HUES6 (cell line): ENCODE measurements around the gene CPB2.

Source experiments
- H3K27ac ChIP-seq: 2 replicates; pipeline ENCODE4 v1.7.0; 2013; ENCODE audit warnings: low read depth, mild to moderate bottlenecking, low read length, inconsistent platforms
- H3K27me3 ChIP-seq: 2 replicates; pipeline ENCODE4 v1.6.1; 2013; ENCODE audit warnings: low read length; ENCODE audit not compliant: control insufficient read depth, insufficient read depth
- H3K36me3 ChIP-seq: 2 replicates; pipeline ENCODE4 v1.6.1; 2013; ENCODE audit warnings: low read length; ENCODE audit not compliant: control insufficient read depth, insufficient read depth
- H3K4me1 ChIP-seq: 2 replicates; pipeline ENCODE4 v1.6.1; 2013; ENCODE audit warnings: low read length; ENCODE audit not compliant: control insufficient read depth, insufficient read depth
- H3K4me3 ChIP-seq: 2 replicates; pipeline ENCODE4 v1.5.1; 2013; ENCODE audit warnings: low read depth, low read length
- H3K9ac ChIP-seq: one replicate; pipeline ENCODE4 v1.6.1; 2013; ENCODE audit warnings: mild to moderate bottlenecking, low read length
- H3K9me3 ChIP-seq: 2 replicates; pipeline ENCODE4 v1.6.1; 2013; ENCODE audit warnings: low read depth, low read length; ENCODE audit not compliant: control insufficient read depth, insufficient read depth

The CPB2 gene

DNA sequence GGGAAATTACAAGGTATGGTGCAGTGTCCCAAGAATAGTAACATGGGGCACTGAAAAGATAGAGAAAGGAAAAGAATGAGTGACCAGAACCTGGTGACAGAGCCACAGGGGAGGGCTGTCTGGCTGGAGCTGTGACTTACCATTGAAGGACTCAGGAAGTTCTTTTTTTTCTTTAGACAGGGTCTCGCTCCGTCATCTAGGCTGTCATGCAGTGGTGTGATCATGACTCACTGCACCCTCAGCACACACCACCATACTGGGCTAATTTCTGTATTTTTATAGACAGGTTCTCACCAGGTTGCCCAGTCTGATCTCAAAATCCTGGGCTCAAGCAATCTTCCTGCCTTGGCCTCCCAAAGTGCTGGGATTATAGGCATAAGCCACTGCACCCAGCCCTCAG, 8.8 kb upstream of the CPB2 start:
- Histone ChIP-seq H3K36me3 (no peaks in the 10 kb centered on the region), H3K27ac (no peak overlapping the region), H3K27me3 (no peaks in the 10 kb centered on the region), H3K9me3 (no peaks in the 10 kb centered on the region), H3K4me1 (no peaks in the 10 kb centered on the region), H3K4me3 (no peak overlapping the region), H3K9ac (no peak overlapping the region)

DNA sequence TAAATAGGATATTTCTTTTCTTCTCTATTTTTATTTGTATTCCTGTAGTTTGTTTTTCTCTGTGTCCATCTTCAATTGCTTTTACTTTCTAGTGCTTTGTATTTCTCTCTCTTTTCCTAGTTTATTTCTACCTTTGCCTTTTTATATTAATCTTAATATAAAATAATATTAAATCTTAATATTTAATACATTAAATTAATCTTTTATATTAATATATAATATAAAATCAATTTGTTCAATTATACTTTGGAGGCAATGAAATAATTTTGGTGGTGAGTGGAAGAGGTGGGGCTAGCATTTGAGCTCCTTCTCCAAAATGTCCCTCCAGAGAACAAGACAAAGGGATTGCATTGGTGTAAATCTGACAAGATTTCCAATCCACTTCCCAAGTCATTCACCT, 6.3 kb upstream of the CPB2 start:
- Histone ChIP-seq H3K27me3 (no peaks in the 10 kb centered on the region), H3K27ac (no peak overlapping the region), H3K36me3 (no peaks in the 10 kb centered on the region), H3K4me1 (no peaks in the 10 kb centered on the region), H3K4me3 (no peak overlapping the region), H3K9me3 (no peaks in the 10 kb centered on the region), H3K9ac (no peak overlapping the region)

DNA sequence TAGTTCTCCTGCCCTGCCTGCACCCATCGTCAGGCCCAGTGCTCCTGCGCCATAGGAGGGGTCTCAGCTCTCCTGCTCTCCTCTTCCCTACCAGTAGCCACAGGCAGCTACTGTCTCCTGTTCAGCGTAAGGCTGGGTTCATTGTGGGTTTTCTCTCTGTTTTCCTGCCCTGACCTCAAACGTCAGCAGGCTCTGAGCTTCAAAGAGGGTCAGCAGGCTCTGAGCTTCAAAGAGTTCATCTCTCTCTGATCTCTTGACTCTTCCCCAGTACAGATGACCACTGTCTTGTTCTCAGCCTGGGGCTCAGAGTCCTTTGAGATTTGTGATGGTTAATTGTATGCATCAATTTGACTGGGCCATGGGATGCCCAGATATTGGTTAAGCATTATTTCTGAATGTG, 4.6 kb upstream of the CPB2 start:
- Histone ChIP-seq H3K27me3 (no peaks in the 10 kb centered on the region), H3K4me3 (no peak overlapping the region), H3K9ac (no peak overlapping the region), H3K36me3 (no peaks in the 10 kb centered on the region), H3K9me3 (no peaks in the 10 kb centered on the region), H3K27ac (no peak overlapping the region), H3K4me1 (no peaks in the 10 kb centered on the region)

DNA sequence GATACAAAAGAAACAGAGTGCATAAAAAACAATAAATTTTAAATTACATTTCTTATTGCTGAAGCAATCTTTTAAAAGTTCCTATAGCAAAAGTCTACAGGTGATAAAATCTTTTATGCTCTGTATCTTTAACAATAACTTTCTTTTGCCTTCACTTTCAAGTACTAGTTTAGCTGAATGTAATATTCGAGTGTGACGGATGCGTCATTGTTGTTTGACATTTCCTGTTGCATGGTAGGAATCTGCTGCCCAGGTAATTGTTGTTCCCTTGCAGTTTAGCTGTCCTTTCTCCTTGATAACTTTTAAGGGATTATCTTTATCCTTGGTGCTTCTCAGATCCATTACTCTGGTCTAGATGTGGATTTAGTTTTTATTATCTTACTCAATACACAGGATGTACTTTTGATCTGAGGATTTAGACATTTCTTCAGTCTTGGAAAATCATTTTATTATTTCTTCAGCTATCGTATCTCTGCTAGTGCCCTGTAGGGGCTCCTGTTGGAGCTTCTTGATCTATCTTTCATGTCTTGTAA, 2.1 kb upstream of the CPB2 start:
- Histone ChIP-seq H3K4me1 (no peaks in the 10 kb centered on the region), H3K27ac (no peak overlapping the region), H3K36me3 (no peaks in the 10 kb centered on the region), H3K9ac (no peak overlapping the region), H3K27me3 (no peaks in the 10 kb centered on the region), H3K9me3 (no peaks in the 10 kb centered on the region), H3K4me3 (no peak overlapping the region)

DNA sequence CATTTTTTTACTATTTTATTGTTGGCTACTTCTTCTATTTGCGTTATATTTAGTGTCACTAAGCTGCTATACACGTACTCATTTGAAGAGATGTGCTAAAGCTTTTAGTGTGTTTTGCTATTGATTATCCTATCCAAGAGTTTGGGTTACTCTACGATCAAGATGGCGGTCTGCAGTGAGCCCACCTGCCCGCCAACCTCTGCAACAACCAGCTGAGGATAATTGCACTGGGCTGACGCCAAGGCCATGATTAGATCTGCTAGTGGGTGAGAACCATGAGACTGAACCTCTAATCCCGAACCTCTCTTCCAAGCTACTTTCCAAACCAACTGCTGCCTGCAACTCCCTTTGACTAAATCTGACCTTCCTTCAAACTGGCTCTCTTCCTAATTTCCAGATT, 1.8 kb downstream of the CPB2 start:
- no peaks in the 10 kb centered on the region for H3K27me3 ChIP-seq
- H3K9ac ChIP-seq, result no peak overlapping the region
- H3K27ac ChIP-seq, result no peak overlapping the region

DNA sequence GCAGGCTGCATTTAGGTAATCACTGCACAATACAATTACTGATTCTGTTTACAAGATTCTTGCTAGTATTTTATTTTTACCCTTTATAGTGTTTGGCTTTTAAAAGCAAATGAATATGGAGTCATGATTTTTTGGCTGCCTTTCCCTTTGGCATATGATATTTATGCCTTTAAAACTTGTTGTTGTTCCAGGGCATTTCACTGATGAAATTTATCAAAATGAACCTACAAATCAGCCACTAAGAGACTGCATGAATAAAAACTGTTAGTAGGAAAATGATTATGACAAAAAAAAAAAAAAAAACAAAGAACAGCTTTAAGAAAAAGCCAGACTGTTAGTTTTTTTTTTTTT, 2.6 kb downstream of the CPB2 start:
- no peaks in the 10 kb centered on the region for H3K9me3 ChIP-seq
- H3K27ac ChIP-seq, result no peak overlapping the region
- no peak overlapping the region for H3K4me3 ChIP-seq
- H3K36me3 ChIP-seq, result no peaks in the 10 kb centered on the region
- no peaks in the 10 kb centered on the region for H3K4me1 ChIP-seq
- no peak overlapping the region for H3K9ac ChIP-seq
- no peaks in the 10 kb centered on the region for H3K27me3 ChIP-seq

More for the DNA sequence above, 1.8 kb downstream of the CPB2 start:
- Histone ChIP-seq H3K9me3 (no peaks in the 10 kb centered on the region), H3K4me3 (no peak overlapping the region), H3K36me3 (no peaks in the 10 kb centered on the region), H3K4me1 (no peaks in the 10 kb centered on the region)

DNA sequence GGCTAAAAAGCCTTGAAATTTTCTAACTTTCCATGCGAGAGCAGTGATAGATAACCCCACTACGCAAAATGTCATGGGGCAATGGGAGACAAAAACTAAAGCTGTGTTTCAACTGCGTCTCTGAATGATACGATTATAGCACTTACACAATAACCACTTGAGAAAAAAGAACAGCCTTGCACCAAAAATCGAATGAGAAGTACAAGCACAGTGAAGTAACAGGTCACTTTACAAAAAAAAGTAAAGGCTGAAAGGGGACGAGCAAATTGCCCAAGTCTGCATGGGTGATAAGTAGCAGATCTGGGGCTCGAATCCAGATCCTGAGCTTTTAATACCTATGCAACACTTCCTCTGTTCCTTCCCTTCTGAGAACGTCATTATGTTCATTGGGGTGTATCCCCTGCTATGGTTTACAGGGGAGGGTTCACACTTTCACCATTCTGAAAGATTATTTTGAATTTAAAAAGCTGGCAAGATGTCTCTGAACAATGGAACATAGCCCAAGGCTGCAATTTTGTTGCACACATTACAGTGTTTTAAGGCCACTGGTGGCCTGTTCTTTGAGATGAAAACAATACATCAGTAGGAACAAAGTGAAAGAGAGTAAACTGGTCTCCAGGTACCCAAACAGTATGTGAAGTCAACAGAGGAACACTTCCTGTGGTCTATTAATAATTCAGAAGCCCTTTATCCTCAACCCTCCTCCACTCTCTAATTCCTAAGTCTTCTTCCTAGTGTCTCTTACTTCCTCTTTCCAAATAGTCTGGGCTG, 3.2 kb downstream of the CPB2 start:
- Histone ChIP-seq H3K9ac (no peak overlapping the region), H3K27me3 (no peaks in the 10 kb centered on the region), H3K4me3 (no peak overlapping the region), H3K4me1 (no peaks in the 10 kb centered on the region), H3K9me3 (no peaks in the 10 kb centered on the region), H3K36me3 (no peaks in the 10 kb centered on the region), H3K27ac (no peak overlapping the region)

DNA sequence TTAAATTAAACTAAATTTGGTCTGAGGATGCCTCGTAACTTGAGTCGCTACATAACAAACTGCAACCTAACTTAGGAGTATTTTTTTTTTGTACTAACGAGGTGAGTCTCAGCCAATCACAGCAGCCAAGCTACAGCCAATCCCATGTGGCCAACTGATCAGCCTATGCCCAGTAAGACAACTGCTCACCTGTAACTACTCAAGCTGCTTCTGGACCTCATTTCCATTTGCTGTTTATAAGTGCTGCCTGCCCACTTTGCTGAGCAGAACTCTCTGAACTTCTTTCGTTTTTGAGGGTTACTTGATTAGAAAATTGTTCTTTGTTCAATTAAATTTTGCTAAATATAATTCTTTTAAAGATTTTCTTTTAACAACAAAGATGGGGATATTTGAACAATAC, 3.8 kb downstream of the CPB2 start:
- no peak overlapping the region for H3K9ac ChIP-seq

DNA sequence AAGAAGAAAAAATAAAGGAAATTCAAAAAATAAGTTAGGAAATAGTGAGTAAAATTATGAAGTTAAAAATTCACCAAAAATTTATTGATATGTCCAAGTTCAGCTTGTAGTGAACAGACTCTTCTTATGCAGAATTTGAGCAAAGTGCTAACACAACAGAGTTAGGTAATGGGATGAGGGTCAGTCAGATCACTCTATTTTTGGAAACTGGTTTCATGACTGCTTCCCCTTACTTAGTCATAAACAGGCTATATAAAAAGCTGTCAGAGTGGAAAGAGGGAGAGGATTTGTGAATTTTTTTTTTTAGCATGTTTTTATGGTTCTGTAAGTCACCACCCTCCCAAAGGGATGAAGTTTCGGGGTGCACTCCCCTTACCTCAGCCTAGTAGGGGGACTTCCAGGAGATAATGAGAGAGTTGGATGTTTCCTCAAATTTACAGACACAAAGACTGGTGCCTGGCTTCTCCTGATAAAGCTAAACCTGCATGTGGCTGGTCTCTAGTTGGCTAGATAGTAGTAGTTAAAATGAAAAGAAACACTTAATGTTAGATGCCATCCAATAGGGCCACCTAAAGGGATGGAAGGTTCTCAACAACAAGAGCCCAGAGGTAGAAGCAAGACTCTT, 4.5 kb downstream of the CPB2 start:
- H3K27ac ChIP-seq, result no peak overlapping the region
- no peak overlapping the region for H3K9ac ChIP-seq
- H3K4me3 ChIP-seq, result no peak overlapping the region
- no peaks in the 10 kb centered on the region for H3K27me3 ChIP-seq
- no peaks in the 10 kb centered on the region for H3K36me3 ChIP-seq
- H3K4me1 ChIP-seq, result no peaks in the 10 kb centered on the region
- H3K9me3 ChIP-seq, result no peaks in the 10 kb centered on the region

More for the DNA sequence above, 3.8 kb downstream of the CPB2 start:
- Histone ChIP-seq H3K27ac (no peak overlapping the region), H3K4me1 (no peaks in the 10 kb centered on the region), H3K4me3 (no peak overlapping the region), H3K27me3 (no peaks in the 10 kb centered on the region), H3K36me3 (no peaks in the 10 kb centered on the region), H3K9me3 (no peaks in the 10 kb centered on the region)

DNA sequence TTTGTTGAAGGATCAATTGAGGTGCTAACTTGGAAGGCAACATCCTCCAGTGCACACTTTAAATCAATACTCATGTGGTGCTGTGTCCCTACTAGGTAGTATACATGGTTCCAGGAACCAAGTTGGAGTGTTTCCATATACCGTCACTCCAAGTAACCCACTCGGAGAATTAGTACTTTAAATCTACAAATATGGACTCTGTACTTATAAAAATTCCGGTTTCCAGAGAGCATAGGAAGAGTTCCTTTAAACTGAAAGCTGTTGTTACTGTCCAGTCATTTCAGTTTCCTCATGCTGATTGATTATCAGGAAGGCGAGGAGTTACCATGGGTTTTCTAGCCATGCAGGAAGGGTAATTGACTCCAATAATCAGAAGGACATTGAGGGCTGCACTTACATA, 7.2 kb downstream of the CPB2 start:
- Histone ChIP-seq H3K4me1 (no peaks in the 10 kb centered on the region), H3K27ac (no peak overlapping the region), H3K4me3 (no peak overlapping the region), H3K9me3 (no peaks in the 10 kb centered on the region), H3K9ac (no peak overlapping the region), H3K27me3 (no peaks in the 10 kb centered on the region), H3K36me3 (no peaks in the 10 kb centered on the region)

DNA sequence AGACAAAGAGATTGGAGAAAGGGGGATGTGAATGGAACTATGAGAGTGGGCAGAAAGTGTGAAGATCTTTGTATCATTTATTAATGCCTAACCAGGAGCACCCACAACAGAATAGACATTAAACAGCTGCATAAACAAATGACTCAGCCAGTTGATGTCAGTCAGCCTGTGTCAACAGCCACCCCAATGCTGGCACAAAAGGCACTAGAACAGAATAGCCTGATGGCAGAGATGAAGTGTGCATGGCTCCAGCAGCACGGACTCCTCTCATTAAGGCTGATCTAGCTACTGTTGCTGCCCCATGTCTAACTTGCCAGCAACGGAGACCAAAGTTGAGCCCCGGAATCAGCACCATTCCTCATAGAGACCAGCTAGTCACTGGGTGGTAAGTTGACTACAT, 7.8 kb downstream of the CPB2 start:
- Histone ChIP-seq H3K27me3 (no peaks in the 10 kb centered on the region), H3K4me3 (no peak overlapping the region), H3K27ac (no peak overlapping the region), H3K4me1 (no peaks in the 10 kb centered on the region), H3K9ac (no peak overlapping the region), H3K9me3 (no peaks in the 10 kb centered on the region), H3K36me3 (no peaks in the 10 kb centered on the region)
